Measurements from ENCODE around the gene BAZ1A. TPM values are rescaled to one million over a fixed set of nuclear protein-coding genes. Genes with fewer than 3 reads are reported as not detected.
"Not testable (repeated sequence)": the region's sequence is repeated elsewhere in the genome, so short reads cannot be mapped to it uniquely, and the experiment has no call there.

The BAZ1A gene
- total and polyA plus RNA-seq, 11 donors, result 3.8 to 20.3 (median 6.5) TPM

- H3K27ac ChIP-seq, result no peak overlapping the region
- DNase-seq (no peak), ATAC-seq (no peak)
- TF ChIP-seq POLR2A (IDR thresholded peaks at IDR 0.05) (no peak), CTCF (IDR thresholded peaks at IDR 0.05) (no peak)
- WGBS, 4 donors, result 73 to 77% (median 75%) methylated on average over 6 of the region's 6 CpGs
- no peaks in the 10 kb centered on the region for H3K4me1 ChIP-seq
- H3K36me3 ChIP-seq, result peaks cover 0 to 23% (median 9%) of the 10 kb centered on the region in 9 donors
- intact Hi-C loops (cut with DNase I), result no loop called here
- H3K27me3 ChIP-seq, result no peaks in the 10 kb centered on the region
- H3K9me3 ChIP-seq, result no peaks in the 10 kb centered on the region
- H3K4me3 ChIP-seq, result no peak overlapping the region
Measured at GRCh38 chr14:34749408-34749807, 125.8 kb downstream of the BAZ1A start.

- H3K27ac ChIP-seq, result no peak overlapping the region
- 79 to 84% (median 82%) methylated on average over 8 of the region's 8 CpGs for WGBS, 4 donors
- H3K27me3 ChIP-seq, result no peaks in the 10 kb centered on the region
- TF ChIP-seq CTCF (IDR thresholded peaks at IDR 0.05), result no peak
- TF ChIP-seq POLR2A (IDR thresholded peaks at IDR 0.05), result no peak
- DNase-seq (no peak), ATAC-seq (no peak)
- H3K4me3 ChIP-seq, result no peak overlapping the region
- H3K4me1 ChIP-seq, result no peaks in the 10 kb centered on the region
- H3K36me3 ChIP-seq, result no peaks in the 10 kb centered on the region
- intact Hi-C loops (cut with DNase I), result no loop called here
- H3K9me3 ChIP-seq, result no peaks in the 10 kb centered on the region
Measured at GRCh38 chr14:34742270-34743115, 132.7 kb downstream of the BAZ1A start.

- H3K9me3 ChIP-seq, result no peaks in the 10 kb centered on the region
- no peak overlapping the region for H3K27ac ChIP-seq
- no peaks in the 10 kb centered on the region for H3K36me3 ChIP-seq
- no peaks in the 10 kb centered on the region for H3K27me3 ChIP-seq
- H3K4me3 ChIP-seq, result no peak overlapping the region
- intact Hi-C loops (cut with DNase I), result no loop called here
- DNase-seq (no peak), ATAC-seq (no peak)
- no peak for TF ChIP-seq CTCF (IDR thresholded peaks at IDR 0.05)
- no peak for TF ChIP-seq POLR2A (IDR thresholded peaks at IDR 0.05)
- WGBS, 4 donors, result 85 to 92% (median 91%) methylated on average over 1 of the region's 1 CpG
- H3K4me1 ChIP-seq, result no peaks in the 10 kb centered on the region
Measured at GRCh38 chr14:34741840-34742239, 133.3 kb downstream of the BAZ1A start.

- H3K27ac ChIP-seq; H3K4me3 ChIP-seq; ATAC-seq; H3K4me1 ChIP-seq; H3K36me3 ChIP-seq; DNase-seq; H3K27me3 ChIP-seq; H3K9me3 ChIP-seq; intact Hi-C loops (cut with DNase I): not testable (repeated sequence)
- 79 to 88% (median 87%) methylated on average over 6 of the region's 6 CpGs for WGBS, 4 donors
Measured at GRCh38 chr14:34740139-34740538, 135.0 kb downstream of the BAZ1A start.

- 70 to 92% (median 88%) methylated on average over 4 of the region's 4 CpGs for WGBS, 4 donors
- ATAC-seq; H3K4me1 ChIP-seq; H3K9me3 ChIP-seq; intact Hi-C loops (cut with DNase I); H3K4me3 ChIP-seq; H3K36me3 ChIP-seq; DNase-seq; H3K27me3 ChIP-seq; H3K27ac ChIP-seq: not testable (repeated sequence)
Measured at GRCh38 chr14:34737079-34737478, 138.1 kb downstream of the BAZ1A start.

All from heart left ventricle (tissue), 16 donors.